CD14-positive monocyte (primary cell): ENCODE data around the gene GLRX5. TPM values are rescaled to one million over a fixed set of nuclear protein-coding genes. Genes with fewer than 3 reads are reported as not detected.

Experiments used
- DNase-seq, 3 donors: peaks; one replicate each; pipeline ENCODE4 v3.0.0-alpha.2; 2011 to 2022
- H2AFZ ChIP-seq: 2 replicates; pipeline ENCODE4 v1.6.0; 2012; ENCODE audit warnings: mild to moderate bottlenecking, low read depth, low read length, inconsistent platforms; ENCODE audit not compliant: insufficient read depth, poor library complexity, severe bottlenecking
- H3K27ac ChIP-seq, 2 donors: 1 replicate in 1 of 2; 2 replicates in 1 of 2; pipeline ENCODE4 v1.5.1; 2012 to 2013; ENCODE audit warnings: low read length in 2 of 2, control low read depth in 1 of 2, inconsistent platforms in 1 of 2, low read depth in 1 of 2, mild to moderate bottlenecking in 1 of 2
- H3K27me3 ChIP-seq, 2 donors: one replicate each; pipeline versions ENCODE4 v1.6.0 to v1.6.1; 2011 to 2013; ENCODE audit warnings: low read length in 2 of 2; ENCODE audit not compliant: control insufficient read depth in 2 of 2, insufficient read depth in 2 of 2
- H3K36me3 ChIP-seq, 2 donors: replicated peaks in 1 of 2; 1 replicate in 1 of 2; 2 replicates in 1 of 2; pipeline versions ENCODE4 v1.5.1 to v1.6.1; 2012 to 2013; ENCODE audit warnings: low read length in 2 of 2, control low read depth in 1 of 2, inconsistent platforms in 1 of 2, mild to moderate bottlenecking in 1 of 2; ENCODE audit not compliant: insufficient read depth in 2 of 2, control insufficient read depth in 1 of 2
- H3K4me1 ChIP-seq, 2 donors: 1 replicate in 1 of 2; 2 replicates in 1 of 2; pipeline versions ENCODE4 v1.5.1 to v1.6.1; 2012 to 2013; ENCODE audit warnings: low read length in 2 of 2, control low read depth in 1 of 2, inconsistent platforms in 1 of 2, mild to moderate bottlenecking in 1 of 2, moderate library complexity in 1 of 2; ENCODE audit not compliant: insufficient read depth in 2 of 2, control insufficient read depth in 1 of 2
- H3K4me2 ChIP-seq: replicated peaks from 2 replicates; pipeline ENCODE3; 2012; ENCODE audit warnings: low read length, moderate library complexity, mild to moderate bottlenecking; ENCODE audit not compliant: poor library complexity, severe bottlenecking; ENCODE audit errors: extremely low read depth
- H3K4me3 ChIP-seq, 3 experiments: fragments of 200-600 bp in 1 of 3; sonication (generic) in 1 of 3; replicated peaks in 1 of 3; 1 replicate in 2 of 3; 2 replicates in 1 of 3; pipeline ENCODE4 v1.5.1; 2011 to 2013; ENCODE audit warnings: low read length in 3 of 3, mild to moderate bottlenecking in 3 of 3, control low read depth in 2 of 3, low read depth in 2 of 3, inconsistent platforms in 1 of 3, moderate library complexity in 1 of 3
- H3K79me2 ChIP-seq: 2 replicates; pipeline ENCODE4 v1.6.0; 2012; ENCODE audit warnings: mild to moderate bottlenecking, control low read depth, inconsistent platforms, low read length, moderate library complexity; ENCODE audit not compliant: insufficient read depth
- H3K9ac ChIP-seq: 2 replicates; pipeline ENCODE4 v1.6.0; 2017; ENCODE audit warnings: low read length, mild to moderate bottlenecking; ENCODE audit not compliant: insufficient read depth, poor library complexity, severe bottlenecking
- H3K9me3 ChIP-seq, 2 donors: replicated peaks in 1 of 2; 1 replicate in 1 of 2; 2 replicates in 1 of 2; pipeline versions ENCODE4 v1.5.1 to v1.6.1; 2012 to 2013; ENCODE audit warnings: low read length in 2 of 2, control low read depth in 1 of 2; ENCODE audit not compliant: control insufficient read depth in 1 of 2, insufficient read depth in 1 of 2
- H4K20me1 ChIP-seq: 2 replicates; pipeline ENCODE4 v1.6.0; 2012; ENCODE audit warnings: mild to moderate bottlenecking, low read length, control low read depth, moderate library complexity; ENCODE audit not compliant: insufficient read depth
- H3K27ac Mint-ChIP-seq, 7 donors: one replicate each; pipeline ENCODE4 v1.8.0; 2020; ENCODE audit warnings: mild to moderate bottlenecking in 7 of 7, mixed read lengths in 7 of 7, moderate library complexity in 6 of 7, inconsistent platforms in 2 of 7
- H3K27me3 Mint-ChIP-seq, 3 donors: one replicate each; pipeline ENCODE4 v1.8.0; 2021 to 2022; ENCODE audit warnings: low read depth in 3 of 3, mild to moderate bottlenecking in 3 of 3, mixed read lengths in 3 of 3, moderate library complexity in 3 of 3, inconsistent platforms in 1 of 3
- H3K36me3 Mint-ChIP-seq, 2 donors: one replicate each; pipeline ENCODE4 v1.8.0; 2020; ENCODE audit warnings: mixed read lengths in 2 of 2, inconsistent platforms in 1 of 2, mild to moderate bottlenecking in 1 of 2
- H3K4me1 Mint-ChIP-seq: one replicate; pipeline ENCODE4 v1.8.0; 2020; ENCODE audit warnings: mild to moderate bottlenecking, mixed read lengths
- H3K4me3 Mint-ChIP-seq, 2 donors: one replicate each; pipeline ENCODE4 v1.8.0; 2020; ENCODE audit warnings: mild to moderate bottlenecking in 2 of 2, mixed read lengths in 2 of 2, moderate library complexity in 1 of 2
- H3K9me3 Mint-ChIP-seq, 7 donors: one replicate each; pipeline ENCODE4 v1.8.0; 2020 to 2022; ENCODE audit warnings: mixed read lengths in 7 of 7, mild to moderate bottlenecking in 6 of 7, moderate library complexity in 6 of 7, inconsistent platforms in 2 of 7
- CTCF ChIP-seq: fragments of 200-600 bp; IDR thresholded peaks from one replicate; pipeline ENCODE4 v1.8.0; 2022; ENCODE audit warnings: antibody characterized with exemption, mild to moderate bottlenecking
- WGBS: methylation state at CpG from one replicate; pipeline ENCODE4 v1.1.5; 2013; ENCODE audit warnings: missing lambda C conversion rate; ENCODE audit not compliant: insufficient coverage; 5-methylcytosine and 5-hydroxymethylcytosine counted together
- intact Hi-C, 2 donors: fragments of 100-400 bp; cut with micrococcal nuclease; formaldehyde crosslinking; loops; one replicate each; pipeline versions ENCODE4 v1.15.0 to v1.15.1; 2023
- polyA plus RNA-seq, 3 donors: library from polyadenylated mRNA; depleted of rRNA in 1 of 3; unstranded in 2 of 3; stranded (reverse) in 1 of 3; fragments of 300-500 nt in 2 of 3; fragments of >200 nt in 1 of 3; fragmentation: Illumina TruSeq in 2 of 3; gene quantifications; 1 replicate in 2 of 3; 2 replicates in 1 of 3; pipeline ENCODE4 v1.2.3, GENCODE V29; 2012 to 2021

Gene GLRX5
- polyA plus RNA-seq, 3 donors: 10.9 to 43.1 (median 31.1) TPM

GRCh38 chr14:95519699-95520098, 15.2 kb upstream of the GLRX5 start:
- H3K9me3 Mint-ChIP-seq: no peaks in the 10 kb centered on the region
- peak overlapping the region; percentile 5 to 85 for H3K4me3 Mint-ChIP-seq
- peaks cover 93 to 94% of the 10 kb centered on the region in 2 donors for H3K4me1 ChIP-seq
- peaks cover 12% of the 10 kb centered on the region for H4K20me1 ChIP-seq
- peak overlapping the region in 2 of 3 experiments; percentile 19 to 58 for H3K4me3 ChIP-seq
- H3K79me2 ChIP-seq: peaks cover 38% of the 10 kb centered on the region
- no peaks in the 10 kb centered on the region for H3K36me3 ChIP-seq
- H3K4me2 ChIP-seq: peak overlapping the region; percentile 90
- DNase-seq: peak; percentile 83 to 94 (median 92)
- H3K36me3 Mint-ChIP-seq: peaks cover 0 to 3% of the 10 kb centered on the region in 2 donors
- intact Hi-C loops: loop anchor here (2.0 to 10.0 kb wide), 3 partner anchors 23 to 365 kb away; partner anchors contain the start of genes CLMN (in 1 of the 2) and DICER1 (in 1 of the 2)
- H2AFZ ChIP-seq: no peak overlapping the region
- peak overlapping the region; percentile 94 to 99 (median 98) for H3K27ac Mint-ChIP-seq
- peaks cover 0 to 4% (median 0%) of the 10 kb centered on the region in 3 donors for H3K27me3 Mint-ChIP-seq
- TF ChIP-seq CTCF: no peak
- no peaks in the 10 kb centered on the region for H3K9me3 ChIP-seq
- no peaks in the 10 kb centered on the region for H3K27me3 ChIP-seq
- 0% methylated on average over 1 of the region's 6 CpGs for WGBS
- H3K4me1 Mint-ChIP-seq: peaks cover 82% of the 10 kb centered on the region
- H3K27ac ChIP-seq: peak overlapping the region; percentile 92
- H3K9ac ChIP-seq: peak overlapping the region; percentile 54

GRCh38 chr14:95520346-95520745, 14.5 kb upstream of the GLRX5 start:
- Histone ChIP-seq H2AFZ (no peak overlapping the region), H4K20me1 (peaks cover 5% of the 10 kb centered on the region), H3K27ac (peak overlapping the region; percentile 92), H3K9ac (peak overlapping the region; percentile 47), H3K27me3 (no peaks in the 10 kb centered on the region), H3K4me1 (peaks cover 93 to 94% of the 10 kb centered on the region in 2 donors), H3K4me3 (peak overlapping the region; percentile 8 to 58 (median 19)), H3K36me3 (no peaks in the 10 kb centered on the region), H3K79me2 (peaks cover 35% of the 10 kb centered on the region), H3K4me2 (peak overlapping the region; percentile 90), H3K9me3 (no peaks in the 10 kb centered on the region)
- intact Hi-C loops: no loop called here
- TF ChIP-seq CTCF: no peak
- Mint-ChIP-seq H3K27ac (peak overlapping the region; percentile 94 to 99 (median 98)), H3K36me3 (peaks cover 0 to 3% of the 10 kb centered on the region in 2 donors), H3K4me1 (peaks cover 83% of the 10 kb centered on the region), H3K9me3 (no peaks in the 10 kb centered on the region), H3K4me3 (peak overlapping the region; percentile 5 to 85), H3K27me3 (peaks cover 0 to 5% (median 0%) of the 10 kb centered on the region in 3 donors)
- 9% methylated on average over 1 of the region's 3 CpGs for WGBS
- peak; percentile 81 to 93 (median 89) for DNase-seq
